HG03045 (cell line): ENCODE measurements around the gene NSD2.
"Not testable (repeated sequence)": the region's sequence is repeated elsewhere in the genome, so short reads cannot be mapped to it uniquely, and the experiment has no call there.

Experiments used
- ATAC-seq: cut with Tn5 transposase; IDR thresholded peaks from one replicate; pipeline ENCODE4 v1.9.1; 2021; ENCODE audit warnings: mild to moderate bottlenecking, moderate library complexity; ENCODE audit not compliant: unreplicated experiment

The NSD2 gene

DNA sequence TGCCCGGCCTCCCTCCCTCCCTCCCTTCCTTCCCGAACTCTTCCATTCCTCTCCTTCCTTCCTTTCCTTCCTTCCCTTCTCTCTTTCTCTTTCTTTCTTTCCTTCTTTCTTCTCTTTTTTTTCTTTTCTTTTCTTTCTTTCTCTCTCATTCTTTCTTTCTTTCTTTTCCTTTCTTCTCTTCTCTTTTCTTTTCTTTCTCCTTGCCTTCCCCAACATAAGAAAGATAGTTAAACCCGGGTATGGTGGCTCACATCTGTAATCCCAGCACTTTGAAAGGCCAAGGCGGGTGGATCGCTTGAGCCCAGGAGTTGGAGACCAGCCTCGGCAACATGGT lies 25.4 kb downstream of the NSD2 start:
- ATAC-seq, result no peak

- no peak for ATAC-seq
These were observed 26.8 kb downstream of the NSD2 start for GRCh38 chr4:1898007-1898406.

DNA sequence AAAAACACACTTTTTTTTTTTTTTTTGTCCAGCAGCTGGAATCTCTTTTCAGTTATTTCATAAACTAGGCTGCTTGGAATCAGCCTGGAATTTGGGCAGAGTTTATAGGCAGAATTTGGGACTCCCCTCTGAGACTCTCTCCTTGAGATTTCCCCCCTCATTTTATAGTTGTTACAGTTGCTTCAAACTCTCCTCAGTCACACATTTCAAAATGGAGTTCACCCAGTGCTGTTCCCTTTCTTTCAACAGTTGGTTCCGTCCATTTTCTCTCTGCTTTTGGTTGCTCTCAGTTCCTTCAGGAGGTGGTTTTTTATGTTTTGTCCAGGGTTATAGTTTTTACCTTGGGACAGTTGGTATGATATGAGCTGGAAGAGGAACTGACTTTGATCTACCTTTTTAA lies 27.5 kb downstream of the NSD2 start:
- ATAC-seq, result no peak

DNA sequence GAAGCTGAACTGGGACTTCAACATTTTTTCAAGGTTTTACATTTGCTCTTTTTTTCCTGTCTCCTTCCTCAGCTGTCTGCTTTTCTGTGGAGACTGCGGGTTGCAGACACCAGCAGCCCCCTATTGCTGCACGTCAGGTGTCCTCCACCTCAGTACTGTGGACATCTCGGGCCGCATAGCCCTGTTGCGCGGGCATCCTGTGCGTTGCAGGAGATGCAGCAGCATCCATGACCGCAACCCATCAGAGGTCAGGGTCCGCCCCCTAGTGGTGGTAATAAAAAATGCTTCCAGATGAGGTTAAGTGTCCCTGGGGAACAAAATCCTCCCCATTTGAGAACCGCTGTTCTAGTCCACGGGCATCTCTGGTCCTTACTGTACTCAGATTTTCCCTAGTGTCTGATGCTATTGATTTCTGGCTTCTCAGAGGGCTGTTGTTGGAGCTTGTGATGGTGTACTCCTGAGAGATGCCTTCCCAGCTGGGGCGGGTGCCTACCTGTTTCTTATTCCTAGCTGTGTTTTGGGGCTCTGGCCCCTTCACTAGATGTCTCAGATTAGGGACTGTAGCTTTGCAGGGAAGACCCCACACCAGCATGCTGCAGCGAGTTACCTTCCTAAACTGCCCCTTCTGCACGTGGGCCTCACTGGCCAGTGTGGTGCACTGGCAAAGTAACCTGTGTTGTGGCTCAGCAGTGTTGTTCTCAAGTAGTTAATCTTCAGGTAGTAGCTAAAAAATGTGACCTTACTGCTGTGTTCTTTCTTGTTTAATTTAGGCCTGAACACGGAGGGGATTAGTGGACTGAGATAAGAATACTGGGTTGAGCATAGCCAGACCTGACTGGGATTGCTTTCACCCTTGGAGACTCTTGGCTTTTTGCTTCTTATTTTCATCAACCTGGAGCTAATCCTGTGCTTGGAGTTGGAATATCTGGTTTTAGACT lies 28.2 kb downstream of the NSD2 start:
- peak; percentile 78 for ATAC-seq

DNA sequence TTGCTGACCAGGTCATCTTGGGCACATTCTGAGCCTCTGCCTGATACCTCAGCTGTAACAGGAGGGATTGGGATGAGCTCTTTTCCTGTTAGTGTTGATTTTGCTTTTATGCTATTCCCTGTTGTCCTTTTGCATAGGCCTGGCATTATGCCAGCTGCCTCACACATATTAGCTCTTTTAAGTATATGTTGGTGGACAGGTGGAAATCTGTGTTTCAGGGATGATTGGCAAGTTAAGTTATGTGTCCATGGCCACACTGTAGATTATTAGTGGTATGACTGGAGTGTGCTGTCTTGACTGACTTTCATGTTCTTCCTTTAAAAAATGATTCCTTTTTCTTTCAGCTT lies 28.9 kb downstream of the NSD2 start:
- ATAC-seq, result no peak

GRCh38 chr4:1900624-1901023 lies 29.4 kb downstream of the NSD2 start:
- no peak for ATAC-seq

DNA sequence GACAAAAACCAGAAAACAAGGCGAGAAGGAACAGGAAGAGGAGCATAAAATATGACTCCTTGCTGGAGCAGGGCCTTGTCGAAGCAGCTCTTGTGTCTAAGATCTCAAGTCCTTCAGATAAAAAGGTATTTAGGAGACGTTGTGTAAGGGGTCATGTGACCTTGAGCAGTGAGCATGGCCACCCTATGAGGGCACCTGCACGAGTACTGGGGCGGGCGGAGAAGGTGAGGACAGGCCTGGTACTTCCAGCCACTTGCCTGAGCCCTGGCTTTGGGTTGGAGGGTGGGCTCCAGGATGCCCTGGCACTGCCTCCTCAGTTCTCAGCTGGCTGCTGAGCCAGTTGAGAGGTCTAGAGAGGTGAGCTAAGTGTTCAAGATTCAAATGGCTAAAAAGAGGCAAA lies 29.9 kb downstream of the NSD2 start:
- ATAC-seq, result no peak

- no peak for ATAC-seq
These were observed 31.1 kb downstream of the NSD2 start for GRCh38 chr4:1902243-1902642.

DNA sequence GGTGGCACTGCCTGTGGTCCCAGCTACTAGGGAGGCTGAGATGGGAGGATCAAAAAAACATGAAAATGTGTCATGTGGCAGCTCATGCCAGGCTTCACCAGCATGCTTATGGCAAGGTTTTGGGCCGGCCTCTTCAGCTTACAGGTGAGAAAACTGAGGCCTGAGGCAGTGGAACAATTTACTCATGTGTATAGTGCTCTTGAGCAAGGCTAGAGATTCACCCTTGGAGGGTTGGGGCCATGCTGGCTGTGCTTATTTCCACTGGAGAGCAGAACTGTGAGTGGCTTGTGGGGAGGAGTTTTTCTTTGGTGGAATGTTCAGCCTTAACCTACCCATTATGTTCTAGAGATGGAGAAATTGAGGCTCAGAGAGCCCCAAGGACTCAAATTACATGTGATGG lies 31.8 kb downstream of the NSD2 start:
- ATAC-seq, result no peak

DNA sequence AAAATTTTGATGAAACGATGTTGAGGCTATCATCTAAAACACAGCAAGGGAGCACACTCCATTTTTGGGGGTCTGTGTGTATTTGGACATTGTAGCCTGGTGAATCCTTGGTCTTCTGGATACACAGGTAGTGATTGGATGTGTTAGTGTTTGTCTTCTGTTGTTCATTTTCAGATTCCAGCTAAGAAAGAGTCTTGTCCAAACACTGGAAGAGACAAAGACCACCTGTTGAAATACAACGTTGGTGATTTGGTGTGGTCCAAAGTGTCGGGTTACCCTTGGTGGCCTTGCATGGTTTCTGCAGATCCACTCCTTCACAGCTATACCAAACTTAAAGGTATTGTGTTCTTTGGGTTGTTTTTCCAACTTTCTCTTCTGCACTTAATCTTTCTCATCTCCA lies 32.8 kb downstream of the NSD2 start:
- no peak for ATAC-seq

GRCh38 chr4:1907848-1908525 lies 36.8 kb downstream of the NSD2 start:
- ATAC-seq, result no peak

DNA sequence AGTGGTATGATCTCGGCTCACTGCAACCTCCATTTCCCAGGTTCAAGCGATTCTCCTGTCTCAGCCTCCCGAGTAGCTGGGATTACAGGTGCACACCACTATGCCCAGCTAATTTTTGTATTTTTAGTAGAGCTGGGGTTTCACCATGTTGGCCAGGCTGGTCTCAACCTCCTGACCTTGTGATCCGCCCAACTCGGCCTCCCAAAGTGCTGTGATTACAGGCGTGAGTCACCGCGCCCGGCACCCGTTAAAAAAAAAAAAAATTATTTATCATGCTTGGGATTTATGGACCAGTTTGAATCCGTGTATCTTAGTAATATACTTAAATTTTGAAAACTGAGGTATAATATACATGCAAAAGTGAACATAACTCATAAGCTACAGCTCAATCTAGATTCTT lies 38.5 kb downstream of the NSD2 start:
- ATAC-seq, result not testable (repeated sequence)

GRCh38 chr4:1910643-1911042 lies 39.5 kb downstream of the NSD2 start:
- no peak for ATAC-seq

- not testable (repeated sequence) for ATAC-seq
These were observed 40.1 kb downstream of the NSD2 start for GRCh38 chr4:1911316-1911715.

GRCh38 chr4:1922821-1923220 lies 51.6 kb downstream of the NSD2 start:
- ATAC-seq, result no peak

- ATAC-seq, result no peak
These were observed 56.5 kb downstream of the NSD2 start for GRCh38 chr4:1927675-1928074.

- no peak for ATAC-seq
These were observed 57.4 kb downstream of the NSD2 start for GRCh38 chr4:1928356-1929239.

DNA sequence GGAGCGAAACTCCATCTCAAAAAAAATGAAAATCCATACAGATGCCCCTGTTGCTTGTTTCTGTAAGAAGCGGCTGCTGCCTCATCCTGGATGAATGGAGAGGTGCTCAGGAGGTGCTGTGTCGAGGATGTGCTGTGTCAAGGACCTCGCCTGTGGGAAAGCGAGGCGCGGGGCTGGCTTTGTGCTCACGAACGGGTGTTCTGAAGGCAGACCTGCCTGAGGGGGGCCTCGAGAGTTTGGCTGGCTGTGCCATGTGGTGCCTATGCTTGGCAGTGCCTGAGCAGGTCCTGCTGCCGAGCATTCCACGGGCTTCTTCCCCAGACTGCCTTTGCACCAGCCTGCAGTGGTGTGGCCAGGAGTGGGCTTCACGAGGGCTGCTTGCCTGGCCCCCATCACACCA lies 61.5 kb downstream of the NSD2 start:
- no peak for ATAC-seq

- ATAC-seq, result no peak
These were observed 62.5 kb downstream of the NSD2 start for GRCh38 chr4:1933700-1934099.

DNA sequence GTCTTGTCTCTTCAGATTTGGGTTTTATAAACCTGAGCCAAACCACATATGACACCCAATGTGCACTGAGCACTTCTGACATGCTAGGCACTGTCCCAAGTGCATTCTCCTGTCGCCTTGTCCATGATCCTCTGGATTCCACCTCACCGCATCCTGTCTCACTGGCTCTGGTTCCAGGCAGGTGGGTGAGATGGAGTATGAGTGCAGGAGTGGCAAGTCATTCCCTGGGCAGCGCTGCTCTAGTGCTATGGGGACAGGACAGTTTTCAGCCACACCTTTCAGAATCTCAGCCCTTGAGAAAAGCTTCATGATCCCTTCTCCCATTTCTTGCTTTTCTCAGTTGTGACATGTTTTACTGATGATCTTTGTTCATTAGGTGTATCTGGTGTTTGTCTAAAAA lies 66.4 kb downstream of the NSD2 start:
- no peak for ATAC-seq

GRCh38 chr4:1938027-1938426 lies 66.8 kb downstream of the NSD2 start:
- ATAC-seq, result no peak
